Erythroblast (primary cell): ENCODE measurements around the gene TNRC6A.

Experiments used
- GATA1 ChIP-seq: IDR thresholded peaks from 2 replicates; pipeline ENCODE4 v1.6.1; 2011; ENCODE audit warnings: low read depth, mild to moderate bottlenecking, control low read depth, low read length, moderate library complexity
- POLR2A ChIP-seq: IDR thresholded peaks from 2 replicates; pipeline ENCODE4 v1.6.1; 2011; ENCODE audit warnings: mild to moderate bottlenecking, low read length

GRCh38 chr16:24820522-24820921, 91.1 kb downstream of the TNRC6A start:
- TF ChIP-seq POLR2A, result no peak
- TF ChIP-seq GATA1, result no peak
